Mucosa of stomach (tissue), 1 donor: ENCODE measurements around the gene GPR39.
A peak's percentile ranks its signal among the peaks of the same experiment; 100 is the strongest.

Source experiments
- H3K27me3 ChIP-seq: one replicate; pipeline ENCODE4 v1.7.0; 2013; ENCODE audit warnings: mild to moderate bottlenecking, low read length; ENCODE audit not compliant: control insufficient read depth, insufficient read depth
- H3K36me3 ChIP-seq: one replicate; pipeline ENCODE4 v1.7.0; 2013; ENCODE audit warnings: low read length; ENCODE audit not compliant: control insufficient read depth, insufficient read depth
- H3K4me1 ChIP-seq: one replicate; pipeline ENCODE4 v1.7.0; 2013; ENCODE audit warnings: mild to moderate bottlenecking, low read length; ENCODE audit not compliant: control insufficient read depth, insufficient read depth
- H3K4me3 ChIP-seq: one replicate; pipeline ENCODE4 v1.7.0; 2013; ENCODE audit warnings: low read length
- H3K9ac ChIP-seq: one replicate; pipeline ENCODE4 v1.7.0; 2013; ENCODE audit warnings: mild to moderate bottlenecking, low read length, moderate library complexity
- H3K9me3 ChIP-seq: one replicate; pipeline ENCODE4 v1.7.0; 2013; ENCODE audit warnings: mild to moderate bottlenecking, low read length, moderate library complexity; ENCODE audit not compliant: control insufficient read depth
- donor health status: Pancreatic carcinoma.

Gene GPR39

DNA sequence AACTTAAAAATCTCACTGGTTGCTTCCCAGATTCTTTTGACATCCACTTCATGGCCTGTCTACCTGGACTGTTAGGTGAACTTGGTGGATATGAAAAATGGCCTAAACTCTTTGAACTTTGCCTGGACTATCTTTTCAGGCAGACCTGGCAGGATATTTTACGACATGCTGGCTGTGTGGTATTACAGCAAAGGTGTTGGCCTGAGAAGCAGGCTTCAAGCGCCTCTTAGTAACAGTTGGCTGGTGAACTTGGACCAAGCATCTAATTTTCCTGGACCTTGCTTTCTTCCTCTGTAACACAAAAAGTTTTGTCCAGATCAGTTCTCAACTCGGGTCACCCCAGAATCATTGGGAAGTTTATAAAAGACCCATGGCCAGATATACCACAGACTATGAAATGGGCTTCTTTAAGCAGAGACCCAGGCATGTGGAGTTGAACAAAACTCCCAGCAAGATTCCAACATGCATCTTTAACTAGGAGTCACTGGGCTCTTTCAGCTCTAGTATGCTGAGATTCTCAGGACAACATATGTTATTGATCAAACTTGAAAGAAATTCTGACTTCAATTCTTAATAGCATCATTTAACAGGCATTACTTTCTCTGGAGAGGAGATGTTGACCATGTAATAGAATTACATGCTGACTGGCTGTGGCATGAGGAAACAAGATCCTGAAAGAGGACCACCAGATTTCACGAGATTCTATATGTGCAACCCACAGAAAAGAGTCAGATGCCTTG is 249.0 kb downstream of the GPR39 start:
- Histone ChIP-seq H3K4me3 (no peak overlapping the region), H3K9ac (no peak overlapping the region), H3K4me1 (peaks cover 10% of the 10 kb centered on the region), H3K36me3 (no peaks in the 10 kb centered on the region), H3K27me3 (peaks cover 38% of the 10 kb centered on the region), H3K9me3 (no peaks in the 10 kb centered on the region)

DNA sequence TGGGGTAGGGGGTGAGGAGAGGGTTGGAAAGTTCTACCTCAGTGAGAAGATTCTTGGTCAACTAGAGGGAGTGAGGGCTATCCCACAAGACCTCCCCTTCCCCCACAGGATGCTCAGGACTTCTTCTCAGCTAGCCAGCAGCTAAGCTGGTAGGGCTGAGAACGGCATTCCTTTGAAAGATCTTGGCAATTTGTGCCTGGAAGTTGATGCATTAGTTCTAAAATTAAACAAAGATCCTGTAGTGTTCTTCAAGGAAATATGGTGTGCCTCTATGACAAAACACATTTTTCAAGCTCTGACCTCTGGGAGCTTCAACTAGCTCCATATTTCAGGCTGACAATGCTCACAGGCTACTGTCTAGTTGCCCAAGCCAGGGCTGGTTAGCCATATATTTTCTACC is 251.1 kb downstream of the GPR39 start:
- Histone ChIP-seq H3K4me3 (no peak overlapping the region), H3K27me3 (peaks cover 48% of the 10 kb centered on the region), H3K9ac (no peak overlapping the region), H3K9me3 (no peaks in the 10 kb centered on the region), H3K4me1 (peaks cover 17% of the 10 kb centered on the region), H3K36me3 (no peaks in the 10 kb centered on the region)

DNA sequence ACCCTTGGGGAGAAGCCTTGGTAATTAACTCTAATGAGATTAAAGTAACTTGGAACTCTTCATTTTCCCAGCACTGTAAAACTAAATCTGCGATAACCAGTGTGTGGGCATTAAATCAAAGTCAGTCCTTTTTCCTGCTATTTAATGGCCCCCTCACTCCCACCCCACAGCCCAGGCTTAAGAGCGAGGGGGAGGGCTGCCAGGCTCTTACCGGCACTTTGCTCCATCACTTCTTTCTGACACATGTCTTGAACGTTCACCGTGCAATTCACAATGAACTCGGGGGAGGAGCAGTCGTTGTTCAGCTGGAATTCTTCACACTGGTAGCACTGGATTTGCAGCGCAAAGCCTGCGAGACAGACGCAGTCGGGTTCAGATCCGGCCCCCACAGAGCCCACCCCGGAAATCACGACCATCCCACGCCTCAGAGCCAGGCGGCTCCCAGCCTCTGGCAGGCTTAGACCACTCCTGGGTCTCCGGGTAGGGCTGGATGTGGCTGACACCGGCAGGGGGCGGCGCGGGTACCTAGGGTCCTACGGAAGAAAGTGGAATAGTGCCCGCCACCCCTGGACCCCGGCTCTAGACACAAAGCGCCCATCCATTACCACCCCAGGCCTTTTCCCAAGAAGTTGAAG is 251.7 kb downstream of the GPR39 start:
- Histone ChIP-seq H3K9me3 (no peaks in the 10 kb centered on the region), H3K9ac (no peak overlapping the region), H3K27me3 (peaks cover 48% of the 10 kb centered on the region), H3K4me1 (peaks cover 17% of the 10 kb centered on the region), H3K4me3 (no peak overlapping the region), H3K36me3 (no peaks in the 10 kb centered on the region)

DNA sequence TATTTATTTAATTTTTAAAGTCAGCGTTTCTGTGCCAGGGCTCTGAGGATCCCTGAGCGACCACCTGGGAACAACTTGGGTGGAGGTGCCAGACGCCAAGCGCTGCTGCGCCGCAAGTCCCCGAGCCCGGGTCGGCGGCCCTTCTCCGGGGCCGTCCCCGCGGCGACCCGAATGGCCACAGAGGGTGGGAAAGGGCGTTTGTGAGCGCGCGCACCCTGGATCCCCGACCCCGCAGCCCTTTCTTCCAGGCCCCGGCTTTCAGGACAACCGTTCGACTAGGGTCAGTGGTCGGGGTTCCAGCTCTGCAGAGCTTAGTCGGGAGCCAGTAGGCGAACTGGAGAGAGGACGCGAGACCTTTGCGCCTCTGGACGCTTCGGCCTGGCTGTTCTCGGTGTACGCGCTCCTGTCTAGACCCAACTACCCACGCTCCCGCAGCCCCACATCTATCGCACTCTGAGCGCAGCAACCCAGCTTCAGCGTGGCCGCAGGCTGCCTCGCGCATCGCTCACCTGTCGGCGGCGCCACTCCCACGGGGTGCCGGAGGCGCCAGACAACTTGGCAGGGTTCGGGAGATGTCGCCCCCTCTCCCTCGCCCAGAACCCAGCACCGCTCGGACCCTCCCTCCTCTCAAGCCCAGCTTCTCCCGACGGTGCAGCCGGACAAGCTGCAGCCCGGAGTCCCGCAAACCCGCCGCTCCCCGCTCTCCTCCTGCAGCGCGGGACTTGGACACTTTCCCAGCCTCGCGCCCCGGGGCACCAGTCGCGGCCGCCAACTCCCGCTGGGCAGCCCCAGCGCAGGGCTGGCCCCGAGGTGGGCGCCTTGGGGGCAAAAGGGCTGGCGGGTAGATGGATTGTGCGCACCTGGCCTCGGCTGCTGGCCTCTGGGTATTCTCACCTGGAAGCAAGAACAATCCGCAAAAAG is 252.6 kb downstream of the GPR39 start:
- Histone ChIP-seq H3K36me3 (no peaks in the 10 kb centered on the region), H3K9ac (no peak overlapping the region), H3K4me1 (peaks cover 17% of the 10 kb centered on the region), H3K4me3 (peak overlapping the region; percentile 6), H3K9me3 (no peaks in the 10 kb centered on the region), H3K27me3 (peaks cover 48% of the 10 kb centered on the region)

DNA sequence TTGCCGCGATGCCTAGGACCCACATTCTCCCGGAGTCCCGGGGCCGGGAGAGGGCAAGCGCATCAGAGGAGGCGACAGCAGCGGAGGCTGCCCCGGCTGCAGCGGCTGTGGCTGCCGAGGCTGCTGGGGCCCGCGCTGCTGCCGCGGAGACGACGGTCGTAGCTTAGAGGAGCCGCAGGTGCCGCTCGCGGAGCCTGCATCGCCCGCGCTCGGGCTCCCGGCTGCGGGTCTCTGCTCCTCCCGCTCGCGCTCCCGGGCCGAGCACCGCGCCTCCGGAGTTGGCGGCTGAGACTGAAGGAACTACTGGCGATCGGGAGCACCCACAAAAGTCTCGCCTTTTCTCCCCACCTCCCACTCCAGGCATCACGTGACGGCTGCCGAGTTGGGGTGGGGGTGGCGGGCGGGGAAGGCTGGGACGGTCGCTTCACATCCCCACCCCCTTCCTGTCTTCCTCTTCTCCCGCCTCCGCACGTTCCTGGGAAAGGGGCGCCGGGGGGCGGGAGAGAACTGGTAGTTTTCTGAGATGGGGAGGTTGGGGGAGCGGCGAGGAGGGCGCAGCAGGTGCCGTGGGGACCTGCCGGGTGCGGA is 253.4 kb downstream of the GPR39 start, which contains the start of gene LYPD1:
LYPD1 (minus strand) TSS at position 298 of the 588 bp plus-strand sequence; CDS start at position 25, 273 bp downstream.
- no peaks in the 10 kb centered on the region for H3K9me3 ChIP-seq
- no peaks in the 10 kb centered on the region for H3K36me3 ChIP-seq
- peak within 1 kb of the TSS; percentile 19 for H3K4me3 ChIP-seq
- peaks cover 17% of the 10 kb centered on the region for H3K4me1 ChIP-seq
- H3K27me3 ChIP-seq: peaks cover 52% of the 10 kb centered on the region
- H3K9ac ChIP-seq: no peak within 1 kb of the TSS

DNA sequence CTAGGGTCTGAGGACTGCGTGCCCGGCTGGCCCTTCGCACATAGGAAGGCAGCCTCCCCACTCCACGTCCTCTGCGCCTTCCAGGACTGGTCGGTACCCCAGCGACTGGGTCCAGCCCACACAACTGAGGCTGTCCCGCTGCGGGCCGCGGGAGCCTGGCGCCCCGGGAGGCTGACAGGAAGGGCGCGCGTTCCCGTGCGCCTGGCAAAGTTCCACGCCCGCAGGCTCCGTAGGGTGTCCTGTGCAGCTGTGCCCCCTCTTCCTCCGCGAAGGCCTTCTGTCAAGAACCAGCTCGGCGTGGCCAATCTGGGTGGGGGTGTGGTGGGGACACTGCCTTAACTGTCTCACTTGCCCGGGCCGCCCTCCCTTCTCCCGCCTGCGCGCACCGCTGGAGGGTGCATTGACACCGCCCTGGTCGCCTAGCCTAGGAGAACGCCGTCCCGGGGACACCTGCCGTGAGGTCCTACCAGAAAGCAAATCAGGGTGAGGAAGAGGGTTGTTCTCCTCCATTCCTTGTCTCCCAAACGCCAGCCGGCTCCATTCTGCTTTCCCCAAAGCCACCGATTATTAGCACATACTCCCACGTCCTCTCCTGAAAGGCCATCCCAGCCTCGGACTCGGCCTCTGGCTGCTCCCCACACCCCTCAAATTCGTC is 254.0 kb downstream of the GPR39 start:
- Histone ChIP-seq H3K4me3 (peak overlapping the region; percentile 19), H3K36me3 (no peaks in the 10 kb centered on the region), H3K27me3 (peaks cover 52% of the 10 kb centered on the region), H3K9me3 (no peaks in the 10 kb centered on the region), H3K9ac (no peak overlapping the region), H3K4me1 (peaks cover 17% of the 10 kb centered on the region)

DNA sequence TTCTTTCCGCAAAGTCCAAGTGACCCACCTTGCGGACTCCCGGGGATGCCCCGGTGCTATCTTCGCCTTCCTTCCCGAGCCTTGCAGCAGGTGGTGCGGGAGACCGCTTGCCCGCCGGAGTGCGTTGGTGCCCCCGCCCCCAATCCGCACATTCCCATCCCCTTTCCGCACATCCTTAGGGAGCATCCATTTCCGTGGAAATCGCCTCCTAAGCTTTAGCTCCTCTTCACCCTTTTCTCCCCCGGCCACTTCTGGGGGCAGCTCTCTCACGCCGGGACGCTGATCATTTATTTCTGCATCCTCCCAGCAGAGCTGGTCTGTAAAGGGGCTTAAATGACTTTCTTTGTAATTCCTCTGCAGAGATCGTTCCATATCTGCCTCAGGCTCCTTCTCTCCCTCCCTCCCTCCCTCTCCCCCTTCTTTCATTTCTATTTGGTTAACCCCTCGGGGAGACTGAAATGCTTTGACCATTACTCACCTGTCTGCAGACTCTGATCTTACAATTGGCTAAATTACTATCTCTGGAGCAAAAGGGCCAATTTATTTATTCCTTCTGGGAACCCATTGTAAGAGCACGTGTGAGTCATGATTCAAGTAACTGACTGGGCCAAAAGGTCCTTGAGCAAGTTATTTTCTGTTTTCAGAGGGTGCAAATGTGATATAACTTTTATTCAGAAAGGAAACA is 254.7 kb downstream of the GPR39 start:
- H3K9ac ChIP-seq: no peak overlapping the region
- H3K4me3 ChIP-seq: no peak overlapping the region
- no peaks in the 10 kb centered on the region for H3K36me3 ChIP-seq
- no peaks in the 10 kb centered on the region for H3K9me3 ChIP-seq
- H3K4me1 ChIP-seq: peaks cover 17% of the 10 kb centered on the region
- H3K27me3 ChIP-seq: peaks cover 52% of the 10 kb centered on the region

DNA sequence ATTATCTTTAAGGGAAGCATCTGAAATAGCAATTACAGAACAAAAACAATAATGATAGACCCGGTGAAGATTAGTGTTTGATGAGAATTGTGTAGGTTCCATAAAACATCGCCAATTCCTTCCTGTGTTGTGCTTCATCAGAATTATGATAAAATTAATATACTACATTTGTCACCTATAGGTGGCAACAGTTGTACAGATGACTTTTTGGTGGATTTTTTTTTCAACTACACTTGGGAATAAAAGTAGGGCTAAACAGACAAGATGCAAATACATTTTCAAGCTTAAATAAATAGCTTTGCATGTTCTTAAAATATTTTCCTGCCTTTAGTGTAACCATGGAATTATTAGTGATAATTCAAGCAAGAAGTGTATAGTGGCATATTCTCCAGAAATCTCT is 260.4 kb downstream of the GPR39 start:
- peaks cover 4% of the 10 kb centered on the region for H3K27me3 ChIP-seq
- no peak overlapping the region for H3K9ac ChIP-seq
- H3K4me1 ChIP-seq: no peaks in the 10 kb centered on the region
- H3K36me3 ChIP-seq: no peaks in the 10 kb centered on the region
- H3K4me3 ChIP-seq: no peak overlapping the region
- no peaks in the 10 kb centered on the region for H3K9me3 ChIP-seq

DNA sequence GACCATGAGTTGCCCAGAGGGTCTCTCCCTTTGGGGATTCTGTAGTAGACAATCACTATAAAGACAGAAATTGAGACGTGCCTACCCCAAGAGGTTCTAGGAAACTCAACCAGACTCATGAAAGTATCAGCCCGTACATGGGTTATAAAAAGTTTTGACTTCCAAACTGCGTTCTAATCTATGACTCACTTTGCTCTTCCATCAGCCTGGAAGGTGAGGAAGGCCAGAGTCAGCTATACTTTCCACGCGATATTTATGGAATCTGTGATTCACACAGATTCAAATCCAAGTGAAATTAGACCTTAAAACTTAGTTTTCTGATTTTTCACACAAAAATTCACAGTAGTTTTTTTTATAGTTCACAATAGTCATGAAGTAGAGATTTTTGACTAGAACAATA is 261.1 kb downstream of the GPR39 start:
- H3K27me3 ChIP-seq: peaks cover 4% of the 10 kb centered on the region
- H3K4me1 ChIP-seq: no peaks in the 10 kb centered on the region
- H3K4me3 ChIP-seq: no peak overlapping the region
- H3K9ac ChIP-seq: no peak overlapping the region
- no peaks in the 10 kb centered on the region for H3K9me3 ChIP-seq
- no peaks in the 10 kb centered on the region for H3K36me3 ChIP-seq

DNA sequence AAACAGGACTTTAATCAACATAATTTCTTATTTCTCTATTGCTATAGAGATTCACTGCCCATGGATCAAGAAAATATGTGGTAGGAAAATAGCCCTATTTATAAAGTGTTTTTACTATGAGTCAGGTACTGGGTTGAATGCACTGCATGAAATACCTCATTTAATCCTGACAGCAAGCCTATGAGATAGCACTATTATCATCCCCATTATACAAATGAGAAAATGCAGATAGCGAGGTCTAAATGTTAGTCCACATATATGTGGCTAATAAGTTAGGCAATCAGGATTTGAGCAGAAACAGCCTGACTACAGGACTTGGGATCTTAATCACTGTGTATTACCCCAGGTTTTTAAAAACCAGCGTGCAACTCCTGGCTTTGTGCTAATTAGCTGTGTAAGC is 261.9 kb downstream of the GPR39 start:
- no peak overlapping the region for H3K4me3 ChIP-seq
- H3K27me3 ChIP-seq: peaks cover 4% of the 10 kb centered on the region
- no peaks in the 10 kb centered on the region for H3K36me3 ChIP-seq
- no peaks in the 10 kb centered on the region for H3K9me3 ChIP-seq
- H3K9ac ChIP-seq: no peak overlapping the region
- H3K4me1 ChIP-seq: no peaks in the 10 kb centered on the region

DNA sequence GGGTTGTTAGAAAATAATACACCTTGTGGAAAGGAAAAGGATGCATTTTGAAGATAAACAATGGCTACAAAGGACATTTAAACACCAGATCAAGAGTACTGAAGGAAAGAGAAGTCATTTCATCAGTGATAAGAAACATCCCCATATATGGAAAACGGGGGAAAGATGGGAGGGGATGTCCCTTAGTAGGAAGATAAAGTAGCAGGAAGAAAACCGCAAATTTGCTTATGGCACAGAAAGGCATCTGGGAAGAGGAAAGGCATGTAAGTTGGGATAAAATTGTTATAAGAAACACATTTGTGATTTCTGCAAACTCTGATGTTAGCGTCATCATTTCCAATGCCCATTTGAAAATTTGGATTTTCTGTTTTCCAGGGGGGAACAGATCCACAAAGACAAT is 263.9 kb downstream of the GPR39 start:
- Histone ChIP-seq H3K4me3 (no peak overlapping the region), H3K4me1 (no peaks in the 10 kb centered on the region), H3K27me3 (no peaks in the 10 kb centered on the region), H3K36me3 (no peaks in the 10 kb centered on the region), H3K9ac (no peak overlapping the region), H3K9me3 (no peaks in the 10 kb centered on the region)
